Measurements from ENCODE around the gene ACSF2.

DNA sequence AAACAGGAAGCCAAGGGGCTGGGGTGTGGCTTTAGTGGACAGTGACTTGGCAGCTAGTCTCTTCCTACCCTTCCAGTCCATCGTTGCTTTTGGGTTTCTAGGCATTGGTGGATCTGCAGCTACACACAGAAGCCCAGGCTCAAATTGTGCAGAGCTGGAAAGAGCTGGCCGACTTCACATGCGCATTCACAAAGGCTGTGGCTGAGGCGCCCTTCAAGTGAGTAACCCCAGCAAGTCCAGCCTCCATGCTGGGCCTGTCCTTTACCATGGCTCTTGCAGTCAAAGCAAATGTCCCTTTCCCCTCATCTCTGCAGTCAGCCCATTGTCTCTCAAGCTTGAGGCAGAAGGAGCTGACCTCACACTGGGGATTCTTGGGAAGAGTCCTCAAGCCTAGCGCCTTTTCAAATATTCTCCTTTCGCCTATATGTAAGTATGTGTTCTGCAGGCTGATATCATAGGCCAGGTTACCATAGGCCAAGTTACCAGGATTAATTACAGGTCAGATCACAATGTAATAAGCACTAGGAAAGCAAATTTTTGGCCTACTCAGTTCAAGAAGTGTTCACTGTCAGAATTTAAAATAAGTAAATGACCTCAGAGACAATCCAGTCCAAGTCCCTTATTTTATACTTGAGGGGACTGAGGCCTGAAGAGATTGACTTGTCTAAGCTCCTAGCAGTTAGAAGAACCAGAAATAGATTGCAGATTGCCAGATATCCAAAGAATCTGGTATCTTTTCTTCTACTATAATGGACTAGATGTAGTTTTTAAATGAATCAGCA lies 46.5 kb upstream of the ACSF2 start:
- TF ChIP-seq SMC3 (IDR thresholded peaks at IDR 0.05; ENCODE audit: low read depth, low read length): no peak
- no peak for TF ChIP-seq EZH2phosphoT487 (IDR thresholded peaks at IDR 0.05; ENCODE audit: borderline replicate concordance, low read depth)
- TF ChIP-seq, protein P1, sequence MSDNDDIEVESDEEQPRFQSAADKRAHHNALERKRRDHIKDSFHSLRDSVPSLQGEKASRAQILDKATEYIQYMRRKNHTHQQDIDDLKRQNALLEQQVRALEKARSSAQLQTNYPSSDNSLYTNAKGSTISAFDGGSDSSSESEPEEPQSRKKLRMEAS (IDR thresholded peaks at IDR 0.05; ENCODE audit: low read depth): no peak
- no peak for TF ChIP-seq REST (IDR thresholded peaks at IDR 0.05; ENCODE audit: low read depth, low read length)
- TF ChIP-seq TAF1 (IDR thresholded peaks at IDR 0.05; ENCODE audit: borderline replicate concordance, low read depth, low read length): no peak
- TF ChIP-seq FOXM1 (IDR thresholded peaks at IDR 0.05; ENCODE audit: low read depth): no peak
- no peak for TF ChIP-seq GATA2 (CRISPR knock-in tag; IDR thresholded peaks at IDR 0.05)
- TF ChIP-seq, protein P2, sequence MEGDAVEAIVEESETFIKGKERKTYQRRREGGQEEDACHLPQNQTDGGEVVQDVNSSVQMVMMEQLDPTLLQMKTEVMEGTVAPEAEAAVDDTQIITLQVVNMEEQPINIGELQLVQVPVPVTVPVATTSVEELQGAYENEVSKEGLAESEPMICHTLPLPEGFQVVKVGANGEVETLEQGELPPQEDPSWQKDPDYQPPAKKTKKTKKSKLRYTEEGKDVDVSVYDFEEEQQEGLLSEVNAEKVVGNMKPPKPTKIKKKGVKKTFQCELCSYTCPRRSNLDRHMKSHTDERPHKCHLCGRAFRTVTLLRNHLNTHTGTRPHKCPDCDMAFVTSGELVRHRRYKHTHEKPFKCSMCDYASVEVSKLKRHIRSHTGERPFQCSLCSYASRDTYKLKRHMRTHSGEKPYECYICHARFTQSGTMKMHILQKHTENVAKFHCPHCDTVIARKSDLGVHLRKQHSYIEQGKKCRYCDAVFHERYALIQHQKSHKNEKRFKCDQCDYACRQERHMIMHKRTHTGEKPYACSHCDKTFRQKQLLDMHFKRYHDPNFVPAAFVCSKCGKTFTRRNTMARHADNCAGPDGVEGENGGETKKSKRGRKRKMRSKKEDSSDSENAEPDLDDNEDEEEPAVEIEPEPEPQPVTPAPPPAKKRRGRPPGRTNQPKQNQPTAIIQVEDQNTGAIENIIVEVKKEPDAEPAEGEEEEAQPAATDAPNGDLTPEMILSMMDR (IDR thresholded peaks at IDR 0.05): no peak
- no peak for TF ChIP-seq POLR2AphosphoS5 (IDR thresholded peaks at IDR 0.05; ENCODE audit: low read depth, low read length)
- no peak for TF ChIP-seq GABPA (IDR thresholded peaks at IDR 0.05; ENCODE audit: low read depth)
- no peak for TF ChIP-seq SIN3A (IDR thresholded peaks at IDR 0.05; ENCODE audit: borderline replicate concordance, low read depth, low read length)
- no peak for TF ChIP-seq FOXJ3 (CRISPR knock-in tag; IDR thresholded peaks at IDR 0.05)
- TF ChIP-seq ELF1 (IDR thresholded peaks at IDR 0.05): no peak

All from SK-N-SH (cell line).